Peyer's patch (tissue), 4 donors: ENCODE measurements around the gene MC1R. TPM values are rescaled to one million over a fixed set of nuclear protein-coding genes. Genes with fewer than 3 reads are reported as not detected.

Experiments used
- DNase-seq, 3 donors: peaks; one replicate each; pipeline ENCODE4 v3.0.0-alpha.2; 2017 to 2019
- H3K27ac ChIP-seq, 4 donors: fragments of 200-600 bp; sonication (generic); one replicate each; pipeline ENCODE4 v1.5.1; 2016 to 2019
- H3K27me3 ChIP-seq, 2 donors: fragments of 200-600 bp; sonication (generic); one replicate each; pipeline ENCODE4 v1.5.1; 2019
- H3K36me3 ChIP-seq, 3 donors: fragments of 200-600 bp; sonication (generic); one replicate each; pipeline ENCODE4 v1.5.1; 2016 to 2019
- H3K4me1 ChIP-seq, 4 donors: fragments of 200-600 bp; sonication (generic); one replicate each; pipeline ENCODE4 v1.5.1; 2016 to 2019
- H3K4me3 ChIP-seq, 4 donors: fragments of 200-600 bp; sonication (generic); 1 replicate in 3 of 4; 2 replicates in 1 of 4; pipeline ENCODE4 v1.5.1; 2016 to 2019; ENCODE audit warnings: mild to moderate bottlenecking in 1 of 4
- H3K9me3 ChIP-seq, 4 donors: fragments of 200-600 bp; sonication (generic); one replicate each; pipeline ENCODE4 v1.5.1; 2016 to 2019; ENCODE audit warnings: mild to moderate bottlenecking in 1 of 4
- CTCF ChIP-seq, 6 experiments: fragments of 450-650 bp in 4 of 6; fragments of 200-600 bp in 2 of 6; sonication (generic) in 1 of 6; IDR thresholded peaks; one replicate each; pipeline ENCODE4 v1.5.1; 2017 to 2019; ENCODE audit warnings: antibody characterized with exemption in 6 of 6, mild to moderate bottlenecking in 3 of 6, moderate library complexity in 1 of 6
- POLR2A ChIP-seq, 2 donors: fragments of 450-650 bp; IDR thresholded peaks; one replicate each; pipeline ENCODE4 v1.5.1; 2017; ENCODE audit warnings: antibody characterized with exemption in 2 of 2, mild to moderate bottlenecking in 2 of 2, moderate library complexity in 2 of 2
- total RNA-seq, 4 donors: library from RNA; depleted of rRNA; stranded (reverse); fragments of >200 nt; gene quantifications; one replicate each; pipeline ENCODE4 v1.1.0, GENCODE V29; 2016

The MC1R gene
- total RNA-seq, 4 donors from 2014 or later = 8.3 to 29.2 (median 11.2) TPM

GRCh38 chr16:89899879-89900481 is 18.7 kb upstream of the MC1R start:
- no peak for DNase-seq
- Histone ChIP-seq H3K27me3 (no peaks in the 10 kb centered on the region), H3K9me3 (no peaks in the 10 kb centered on the region), H3K4me3 (no peak overlapping the region), H3K4me1 (no peaks in the 10 kb centered on the region), H3K27ac (no peak overlapping the region), H3K36me3 (peaks cover 0 to 87% (median 0%) of the 10 kb centered on the region in 3 donors)
- no peak for TF ChIP-seq POLR2A (IDR thresholded peaks at IDR 0.05)
- no peak for TF ChIP-seq CTCF (IDR thresholded peaks at IDR 0.05)

DNA sequence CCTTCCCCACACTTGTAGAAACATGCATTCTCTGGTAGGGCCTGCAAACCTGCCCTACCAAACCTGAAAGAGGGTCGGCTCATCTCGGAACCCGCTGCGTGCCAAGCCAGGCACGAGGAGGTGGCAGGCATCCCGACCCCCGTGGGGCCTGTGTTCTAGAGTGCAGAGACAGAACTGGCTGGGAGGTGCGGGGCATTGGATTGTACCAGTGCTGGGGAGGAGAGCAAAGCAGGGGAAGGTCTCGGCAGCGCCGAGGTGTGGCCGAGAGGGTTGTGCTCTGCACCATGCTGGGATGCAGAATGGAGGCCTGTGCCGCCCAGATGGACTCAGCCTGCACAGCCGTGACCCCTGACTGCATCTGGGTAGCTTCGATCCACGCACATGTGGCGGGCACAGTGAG is 17.8 kb upstream of the MC1R start:
- DNase-seq = no peak
- no peaks in the 10 kb centered on the region for H3K9me3 ChIP-seq
- H3K36me3 ChIP-seq = peaks cover 0 to 87% (median 0%) of the 10 kb centered on the region in 3 donors
- H3K27me3 ChIP-seq = no peaks in the 10 kb centered on the region
- H3K27ac ChIP-seq = no peak overlapping the region
- no peak for TF ChIP-seq CTCF (IDR thresholded peaks at IDR 0.05)
- no peak for TF ChIP-seq POLR2A (IDR thresholded peaks at IDR 0.05)
- no peak overlapping the region for H3K4me3 ChIP-seq
- no peaks in the 10 kb centered on the region for H3K4me1 ChIP-seq

GRCh38 chr16:89902980-89903379 is 15.7 kb upstream of the MC1R start:
- Histone ChIP-seq H3K27me3 (no peaks in the 10 kb centered on the region), H3K4me1 (no peaks in the 10 kb centered on the region), H3K9me3 (no peaks in the 10 kb centered on the region), H3K4me3 (no peak overlapping the region), H3K36me3 (peaks cover 0 to 84% (median 0%) of the 10 kb centered on the region in 3 donors), H3K27ac (no peak overlapping the region)
- no peak for DNase-seq
- TF ChIP-seq CTCF (IDR thresholded peaks at IDR 0.05) (no peak), POLR2A (IDR thresholded peaks at IDR 0.05) (no peak)

DNA sequence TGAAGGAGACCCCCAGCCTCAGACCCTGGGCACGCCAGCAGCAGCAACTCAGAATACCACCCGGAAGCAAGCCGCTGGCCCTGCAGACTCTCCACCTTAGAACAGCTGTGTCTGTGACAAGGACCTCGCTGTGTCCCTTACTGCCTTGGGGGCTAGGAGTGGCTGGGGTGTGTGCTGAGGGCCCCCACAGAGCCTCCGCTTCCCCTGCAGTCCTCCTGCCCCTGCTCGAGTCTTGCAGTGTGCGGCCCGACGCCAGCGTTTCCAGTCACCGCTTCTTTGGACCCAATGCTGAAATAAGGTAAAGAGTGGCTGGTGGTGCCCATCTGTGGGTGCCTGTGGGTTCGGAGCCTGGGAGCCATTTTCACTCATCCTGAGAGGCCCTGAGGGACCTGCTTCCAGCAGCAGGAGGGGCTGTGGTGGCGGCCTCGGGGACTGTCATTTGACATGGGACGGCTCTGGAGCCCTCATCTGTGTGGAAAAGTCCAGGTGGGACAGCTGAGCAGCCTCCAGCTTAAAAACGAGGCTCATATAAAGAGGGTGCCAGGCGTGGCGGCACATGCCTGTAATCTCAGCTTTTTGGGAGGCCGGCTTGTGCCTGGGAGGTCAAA is 14.7 kb upstream of the MC1R start:
- no peak for DNase-seq
- Histone ChIP-seq H3K36me3 (peaks cover 0 to 84% (median 0%) of the 10 kb centered on the region in 3 donors), H3K27me3 (no peaks in the 10 kb centered on the region), H3K27ac (no peak overlapping the region), H3K4me1 (no peaks in the 10 kb centered on the region), H3K4me3 (no peak overlapping the region), H3K9me3 (no peaks in the 10 kb centered on the region)
- TF ChIP-seq CTCF (IDR thresholded peaks at IDR 0.05) = no peak
- no peak for TF ChIP-seq POLR2A (IDR thresholded peaks at IDR 0.05)

DNA sequence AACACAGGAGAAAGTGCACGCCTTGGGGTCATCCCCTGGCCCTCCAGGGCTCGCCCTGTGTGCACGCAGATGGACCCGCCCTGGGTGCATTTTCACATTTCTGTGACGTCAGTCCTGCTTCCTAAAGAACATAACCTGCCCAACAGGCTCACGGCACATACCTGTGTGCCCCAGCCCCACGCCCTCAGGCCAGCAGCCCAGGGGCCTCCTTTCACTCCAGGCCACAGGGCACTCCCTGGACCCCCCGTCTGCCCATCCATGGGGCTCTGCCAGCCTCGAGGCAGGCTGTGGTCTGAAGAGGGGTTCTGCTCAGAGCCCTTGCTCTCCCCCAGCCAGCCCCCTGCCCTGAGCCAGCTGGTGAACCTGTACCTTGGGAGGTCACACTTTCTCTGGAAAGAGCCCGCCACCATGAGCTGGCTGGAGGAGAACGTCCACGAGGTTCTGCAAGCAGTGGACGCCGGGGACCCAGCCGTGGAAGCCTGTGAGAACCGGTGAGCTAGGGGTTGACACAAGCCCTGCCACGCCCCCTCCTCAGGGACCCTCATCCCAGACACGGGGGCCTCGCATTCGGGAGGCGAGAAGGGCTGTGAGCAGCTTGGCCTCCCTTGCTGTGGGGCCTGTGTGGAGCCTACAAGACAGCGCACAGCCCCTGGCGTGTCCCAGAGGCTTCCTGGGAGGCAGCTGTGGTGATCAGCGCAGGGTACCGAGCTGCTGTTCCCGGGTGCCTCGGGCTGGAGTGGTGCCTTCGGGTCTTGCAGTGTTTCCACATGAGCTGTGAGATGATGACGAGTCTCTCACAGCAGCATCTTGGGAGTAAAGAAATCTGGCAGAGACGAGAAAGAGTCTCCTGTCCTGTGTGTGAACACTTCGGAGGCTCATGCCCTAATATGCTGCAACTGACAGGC is 13.8 kb upstream of the MC1R start:
- Histone ChIP-seq H3K27ac (no peak overlapping the region), H3K4me1 (peaks cover 0 to 1% (median 0%) of the 10 kb centered on the region in 4 donors), H3K27me3 (no peaks in the 10 kb centered on the region), H3K9me3 (no peaks in the 10 kb centered on the region), H3K36me3 (peaks cover 0 to 80% (median 0%) of the 10 kb centered on the region in 3 donors), H3K4me3 (no peak overlapping the region)
- TF ChIP-seq POLR2A (IDR thresholded peaks at IDR 0.05) (no peak), CTCF (IDR thresholded peaks at IDR 0.05) (no peak)
- DNase-seq = no peak
